GM12878 (cell line): ENCODE results near the gene LGALS3BP. TPM values are rescaled to one million over a fixed set of nuclear protein-coding genes. Genes with fewer than 3 reads are reported as not detected.

Experiments used
- ATAC-seq: fragments of 200-7000 bp; cut with Tn5 transposase; 3 replicates; pipeline ENCODE4 v1.9.1; 2020; ENCODE audit warnings: mild to moderate bottlenecking, moderate library complexity
- BruUV-seq: library from RNA; stranded (reverse); fragments of 400-500 nt; replicated peaks from 2 replicates; lab custom pipeline; 2021; lab: Mats Ljungman, UMichigan
- CTCF ChIA-PET: fragments of 300-600 bp; sonication (Branson Sonifier 250); formaldehyde crosslinking; extraction: SDS; loops from one replicate; lab custom pipeline; 2021; ENCODE audit warnings: inconsistent platforms; lab: Yijun Ruan, JAX
- POLR2A ChIA-PET: fragments of 350-600 bp; formaldehyde crosslinking; extraction: SDS; loops from one replicate; lab custom pipeline; 2021; ENCODE audit warnings: inconsistent platforms; lab: Charles Lee
- RAD21 ChIA-PET: fragments of 300-600 bp; sonication (Branson Sonifier 250); formaldehyde crosslinking; loops from one replicate; lab custom pipeline; 2023; ENCODE audit warnings: antibody characterized with exemption; ENCODE audit not compliant: unreplicated experiment; lab: Charles Lee
- SMC1A ChIA-PET: fragments of 300-600 bp; sonication (Branson Sonifier 250); formaldehyde crosslinking; loops from one replicate; lab custom pipeline; 2023; ENCODE audit not compliant: unreplicated experiment, uncharacterized antibody; lab: Charles Lee
- DNase-seq: peaks from one replicate; pipeline ENCODE4 v3.0.0-alpha.2; 2011; ENCODE audit warnings: low read depth, low spot score
- FAIRE-seq: peaks from 3 replicates; lab custom pipeline; 2011; peaks lifted over from hg19 to GRCh38; lab: Jason Lieb, UNC
- H2AFZ ChIP-seq: 2 replicates; pipeline ENCODE4 v1.6.0; 2011; ENCODE audit warnings: low read depth, low read length, control low read depth; ENCODE audit not compliant: control insufficient read depth
- H3K27ac ChIP-seq: 2 replicates; pipeline ENCODE4 v1.5.1; 2011; ENCODE audit warnings: control low read depth; ENCODE audit not compliant: control insufficient read depth, insufficient read depth
- H3K27me3 ChIP-seq, 2 experiments: replicated peaks in 1 of 2; 2 replicates each; pipeline versions ENCODE4 v1.6.0 to v1.6.1; 2011; ENCODE audit warnings: low read length in 1 of 2; ENCODE audit not compliant: control insufficient read depth in 2 of 2, insufficient read depth in 2 of 2
- H3K36me3 ChIP-seq, 2 experiments: 2 replicates each; pipeline ENCODE4 v1.5.1; 2011; ENCODE audit warnings: low read length in 1 of 2; ENCODE audit not compliant: control insufficient read depth in 2 of 2, insufficient read depth in 2 of 2
- H3K4me1 ChIP-seq: 2 replicates; pipeline ENCODE4 v1.6.1; 2011; ENCODE audit warnings: mild to moderate bottlenecking, low read length, moderate library complexity, mixed read lengths; ENCODE audit not compliant: control insufficient read depth, insufficient read depth
- H3K4me2 ChIP-seq: 2 replicates; pipeline ENCODE4 v1.6.0; 2011; ENCODE audit warnings: control low read depth; ENCODE audit not compliant: control insufficient read depth, insufficient read depth
- H3K4me3 ChIP-seq: fragments of 200-600 bp; sonication (generic); 2 replicates; pipeline ENCODE4 v1.5.1; 2016
- H3K79me2 ChIP-seq: 2 replicates; pipeline ENCODE4 v1.6.0; 2011; ENCODE audit warnings: low read length; ENCODE audit not compliant: control insufficient read depth, insufficient read depth
- H3K9ac ChIP-seq: 2 replicates; pipeline ENCODE4 v1.8.0; 2011; ENCODE audit warnings: low read length, control low read depth, mixed read lengths; ENCODE audit not compliant: control insufficient read depth, insufficient read depth
- H3K9me3 ChIP-seq: replicated peaks from 3 replicates; pipeline ENCODE4 v1.5.1; 2011; ENCODE audit warnings: mild to moderate bottlenecking, low read length; ENCODE audit not compliant: control insufficient read depth, insufficient read depth
- H4K20me1 ChIP-seq: 2 replicates; pipeline ENCODE4 v1.6.0; 2011; ENCODE audit not compliant: control insufficient read depth, insufficient read depth
- ATF2 ChIP-seq: IDR thresholded peaks from 2 replicates; pipeline ENCODE4 v1.6.1; 2012; ENCODE audit warnings: low read length, inconsistent platforms
- HSF1 ChIP-seq: fragments of 150-350 bp; IDR thresholded peaks from 2 replicates; pipeline ENCODE4 v1.6.1; 2014; ENCODE audit warnings: mild to moderate bottlenecking, low read depth, low read length
- IKZF2 ChIP-seq, 2 experiments: fragments of 450-650 bp; IDR thresholded peaks; 2 replicates each; pipeline ENCODE4 v1.6.1; 2017; ENCODE audit warnings: mild to moderate bottlenecking in 2 of 2, moderate library complexity in 2 of 2
- IRF3 ChIP-seq: fragments of 450-650 bp; IDR thresholded peaks from 2 replicates; pipeline ENCODE4 v1.6.1; 2014; ENCODE audit warnings: mild to moderate bottlenecking
- NFXL1 ChIP-seq: fragments of 450-650 bp; IDR thresholded peaks from 2 replicates; pipeline ENCODE4 v1.6.1; 2017; ENCODE audit warnings: antibody characterized with exemption, mild to moderate bottlenecking, borderline replicate concordance
- PBX3 ChIP-seq: IDR thresholded peaks from 2 replicates; pipeline ENCODE4 v1.6.1; 2011; ENCODE audit warnings: mild to moderate bottlenecking, low read depth, low read length, moderate library complexity; ENCODE audit not compliant: insufficient replicate concordance
- TCF7 ChIP-seq: IDR thresholded peaks from 2 replicates; pipeline ENCODE4 v1.6.1; 2014; ENCODE audit warnings: antibody characterized with exemption, borderline replicate concordance
- WGBS: methylation state at CpG from one replicate; pipeline ENCODE4 v1.1.6; 2016; ENCODE audit warnings: low lambda C conversion rate; ENCODE audit not compliant: insufficient replicate concordance, insufficient coverage; ENCODE audit errors: missing lambda C conversion rate; 5-methylcytosine and 5-hydroxymethylcytosine counted together
- in situ Hi-C: fragments of 300-500 bp; cut with MboI; formaldehyde crosslinking; loops from 9 replicates; pipeline ENCODE4 v1.14.3; 2018; ENCODE audit warnings: mixed read lengths
- intact Hi-C: fragments of 100-400 bp; cut with micrococcal nuclease; formaldehyde crosslinking; loops from one replicate; pipeline ENCODE4 v1.14.2; 2022; ENCODE audit not compliant: unreplicated experiment
- polyA plus RNA-seq, 11 experiments: library from polyadenylated mRNA; depleted of rRNA in 4 of 11; unstranded in 6 of 11; stranded (reverse) in 5 of 11; fragments of >200 nt; fragmentation: Nextera tagmentation in 4 of 11; fragmentation: Illumina TruSeq in 1 of 11; extraction: Ambion mirVana in 4 of 11; extraction: Trizol in 1 of 11; gene quantifications; 1 replicate in 1 of 11; 2 replicates in 10 of 11; pipeline versions ENCODE4 v1.2.1 to v1.2.3, GENCODE V29; 2011 to 2016; ENCODE audit warnings: inconsistent platforms in 2 of 11, missing spikeins in 2 of 11, low read depth in 1 of 11
- total RNA-seq, 4 experiments: library from RNA; depleted of rRNA in 3 of 4; stranded (reverse); fragments of >200 nt in 3 of 4; fragmentation: Illumina TruSeq in 1 of 4; extraction: Trizol in 1 of 4; gene quantifications; 2 replicates each; pipeline versions ENCODE4 v1.2.1 to v1.2.3, GENCODE V29; 2013 to 2021

LGALS3BP gene
- total and polyA plus RNA-seq, 10 of the 15 experiments (the other 5 are each of a cell fraction or from before 2014, with no cell fraction given): 0.52 to 5.2 (median 1.9) TPM

- TF ChIP-seq PBX3 (no peak), IRF3 (no peak), TCF7 (no peak)
Observed at GRCh38 chr17:78996781-78997201, 17.1 kb upstream of the LGALS3BP start (continued).

GRCh38 chr17:78995761-78996451, 16.2 kb upstream of the LGALS3BP start:
- no peak for ATAC-seq
- ChIA-PET SMC1A (no interaction called here), CTCF (interaction anchor here (0.9 kb wide), 1 partner anchor 12 kb away, joined by 3 read pairs; no protein-coding TSS in a partner anchor), POLR2A (no interaction called here), RAD21 (no interaction called here)
- no peak for TF ChIP-seq NFXL1
- no peak for TF ChIP-seq ATF2
- no peak for TF ChIP-seq HSF1
- TF ChIP-seq IKZF2 (IDR thresholded peaks at IDR 0.05): no peak
- no peak overlapping the region for H3K9ac ChIP-seq
- no peak overlapping the region for H3K4me3 ChIP-seq
- no peak overlapping the region for H3K27ac ChIP-seq
- H3K79me2 ChIP-seq: no peaks in the 10 kb centered on the region; the same call in 1 of the 2 replicates
- no peaks in the 10 kb centered on the region; the same call in 2 of the 3 replicates for H3K9me3 ChIP-seq
- no peaks in the 10 kb centered on the region for H3K27me3 ChIP-seq
- no TSS peak for BruUV-seq
- WGBS: 93% methylated on average over 18 of the region's 18 CpGs
- DNase-seq: no peak
- H4K20me1 ChIP-seq: peaks cover 5% of the 10 kb centered on the region; the same call in 1 of the 2 replicates
- H3K4me1 ChIP-seq: no peaks in the 10 kb centered on the region
- H3K4me2 ChIP-seq: no peak overlapping the region
- intact Hi-C loops: no loop called here
- H2AFZ ChIP-seq: no peak overlapping the region
- FAIRE-seq: no peak
- H3K36me3 ChIP-seq: peaks cover 13 to 26% of the 10 kb centered on the region in 2 experiments
- in situ Hi-C loops: no loop called here
